ENCODE results near the gene KLF16. TPM values are rescaled to one million over a fixed set of nuclear protein-coding genes. Genes with fewer than 3 reads are reported as not detected.

KLF16 gene
- total and polyA plus RNA-seq, 3 donors from 2014 or later, result 13.3 to 26.5 (median 14.7) TPM

GRCh38 chr19:1843116-1843515, 20.3 kb downstream of the KLF16 start:
- intact Hi-C loops (cut with DNase I; ENCODE audit: low total_unique reads), result no loop called here
- Histone ChIP-seq H3K4me1 (peaks cover 68% of the 10 kb centered on the region), H3K36me3 (ENCODE audit: low read depth, missing control alignments) (no peaks in the 10 kb centered on the region), H3K27me3 (no peaks in the 10 kb centered on the region), H3K4me3 (no peak overlapping the region), H3K27ac (peak overlapping the region in 1 of 2 donors; percentile 82), H3K9me3 (no peaks in the 10 kb centered on the region)
- DNase-seq, result no peak
- WGBS, 2 donors, result 67 to 70% methylated on average over 9 to 19 of the region's 22 CpGs
- TF ChIP-seq, protein P1, sequence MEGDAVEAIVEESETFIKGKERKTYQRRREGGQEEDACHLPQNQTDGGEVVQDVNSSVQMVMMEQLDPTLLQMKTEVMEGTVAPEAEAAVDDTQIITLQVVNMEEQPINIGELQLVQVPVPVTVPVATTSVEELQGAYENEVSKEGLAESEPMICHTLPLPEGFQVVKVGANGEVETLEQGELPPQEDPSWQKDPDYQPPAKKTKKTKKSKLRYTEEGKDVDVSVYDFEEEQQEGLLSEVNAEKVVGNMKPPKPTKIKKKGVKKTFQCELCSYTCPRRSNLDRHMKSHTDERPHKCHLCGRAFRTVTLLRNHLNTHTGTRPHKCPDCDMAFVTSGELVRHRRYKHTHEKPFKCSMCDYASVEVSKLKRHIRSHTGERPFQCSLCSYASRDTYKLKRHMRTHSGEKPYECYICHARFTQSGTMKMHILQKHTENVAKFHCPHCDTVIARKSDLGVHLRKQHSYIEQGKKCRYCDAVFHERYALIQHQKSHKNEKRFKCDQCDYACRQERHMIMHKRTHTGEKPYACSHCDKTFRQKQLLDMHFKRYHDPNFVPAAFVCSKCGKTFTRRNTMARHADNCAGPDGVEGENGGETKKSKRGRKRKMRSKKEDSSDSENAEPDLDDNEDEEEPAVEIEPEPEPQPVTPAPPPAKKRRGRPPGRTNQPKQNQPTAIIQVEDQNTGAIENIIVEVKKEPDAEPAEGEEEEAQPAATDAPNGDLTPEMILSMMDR (IDR thresholded peaks at IDR 0.05), result no peak
- TF ChIP-seq POLR2A (IDR thresholded peaks at IDR 0.05), result no peak

- TF ChIP-seq, protein P1 (IDR thresholded peaks at IDR 0.05), result no peak
- no peak for TF ChIP-seq POLR2A (IDR thresholded peaks at IDR 0.05)
- WGBS, 2 donors, result 50 to 61% methylated on average over 34 to 35 of the region's 35 CpGs
- peak overlapping the region in 1 of 2 donors; percentile 21 for H3K4me3 ChIP-seq
- H3K36me3 ChIP-seq (ENCODE audit: low read depth, missing control alignments), result no peaks in the 10 kb centered on the region
- DNase-seq, result no peak
- peaks cover 72% of the 10 kb centered on the region for H3K4me1 ChIP-seq
- no peaks in the 10 kb centered on the region for H3K27me3 ChIP-seq
- peak overlapping the region; percentile 66 to 82 for H3K27ac ChIP-seq
- H3K9me3 ChIP-seq, result no peaks in the 10 kb centered on the region
- intact Hi-C loops (cut with DNase I; ENCODE audit: low total_unique reads), result no loop called here
Observed at GRCh38 chr19:1841209-1841924, 22.0 kb downstream of the KLF16 start.

DNA sequence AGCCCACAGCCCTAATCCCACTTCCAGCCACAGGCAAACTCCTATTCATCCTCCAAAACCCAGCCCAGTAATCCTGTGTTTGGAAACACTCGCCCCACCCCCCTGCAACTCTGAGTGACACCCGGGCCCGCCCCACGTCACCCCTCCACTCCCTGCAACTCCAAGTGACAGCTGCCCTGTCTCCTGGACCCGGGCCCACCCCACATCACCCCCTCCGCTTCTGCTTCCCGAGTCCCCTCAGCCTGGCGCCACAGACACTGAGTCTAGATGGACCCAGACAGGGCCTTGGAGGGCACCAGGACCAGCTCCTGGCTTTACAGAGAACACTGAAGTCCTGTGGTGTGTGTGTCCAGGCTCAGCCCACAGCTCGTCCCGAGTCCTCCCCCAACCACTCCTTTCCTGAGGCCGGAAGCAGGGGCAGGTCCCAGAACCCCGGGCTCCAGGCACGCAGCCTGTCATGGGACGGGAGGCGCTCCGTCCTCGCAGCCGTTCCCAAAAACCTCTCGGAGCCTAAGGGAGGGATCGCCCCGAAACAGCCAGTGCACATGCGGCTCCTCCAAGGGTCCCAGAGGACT, 22.8 kb downstream of the KLF16 start:
- H3K36me3 ChIP-seq (ENCODE audit: low read depth, missing control alignments), result no peaks in the 10 kb centered on the region
- intact Hi-C loops (cut with DNase I; ENCODE audit: low total_unique reads), result no loop called here
- WGBS, 2 donors, result 26 to 61% methylated on average over 20 to 22 of the region's 22 CpGs
- TF ChIP-seq, protein P1 (IDR thresholded peaks at IDR 0.05), result no peak
- TF ChIP-seq POLR2A (IDR thresholded peaks at IDR 0.05), result no peak
- DNase-seq, result peak; percentile 84
- H3K27ac ChIP-seq, result peak overlapping the region; percentile 66 to 82
- peak overlapping the region in 1 of 2 donors; percentile 21 for H3K4me3 ChIP-seq
- peaks cover 73% of the 10 kb centered on the region for H3K4me1 ChIP-seq
- no peaks in the 10 kb centered on the region for H3K27me3 ChIP-seq
- H3K9me3 ChIP-seq, result no peaks in the 10 kb centered on the region

DNA sequence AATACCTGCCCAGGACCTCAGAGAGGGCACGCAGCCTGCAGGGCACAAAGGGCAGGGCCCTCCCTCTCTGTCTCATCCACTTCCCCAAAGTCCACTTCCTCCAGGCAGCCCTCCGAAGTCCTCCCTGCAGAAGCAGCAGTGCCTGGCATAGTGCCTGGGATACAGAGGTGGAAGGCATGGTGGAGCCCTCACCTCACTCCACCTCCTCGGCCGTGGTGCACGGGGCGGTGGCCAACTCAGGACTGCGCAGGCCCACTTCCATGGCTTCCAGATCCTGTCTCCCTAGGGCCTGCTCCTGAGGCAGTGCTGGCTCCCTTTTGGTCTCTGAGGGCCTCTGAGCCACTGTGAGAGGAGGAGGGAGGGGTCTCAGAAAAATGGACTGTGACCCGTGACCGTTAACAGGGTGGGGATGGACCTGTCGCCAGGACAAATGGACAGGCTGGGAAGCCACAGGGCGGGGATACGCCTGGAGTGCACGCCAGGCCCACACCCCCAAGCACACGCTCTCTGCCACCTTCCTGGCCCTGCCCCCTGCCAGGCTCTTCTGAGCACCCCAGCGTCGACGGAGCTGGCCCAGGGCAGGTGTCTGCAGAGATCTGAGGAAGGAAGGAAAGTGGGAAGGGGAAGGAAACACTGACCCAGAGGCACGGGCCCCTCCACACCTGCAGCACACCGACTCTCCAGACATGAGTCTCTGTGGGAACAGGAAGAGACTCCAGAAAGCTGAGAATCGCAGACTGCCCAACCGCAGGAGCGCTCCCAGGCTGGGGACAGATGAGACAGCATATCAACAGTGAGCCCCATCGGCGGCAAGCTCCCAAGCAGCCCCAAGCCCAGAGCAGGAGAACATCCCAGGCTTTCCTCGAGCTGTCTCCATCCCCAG, 23.5 kb downstream of the KLF16 start:
- peak overlapping the region; percentile 66 to 82 for H3K27ac ChIP-seq
- H3K9me3 ChIP-seq, result no peaks in the 10 kb centered on the region
- H3K27me3 ChIP-seq, result no peaks in the 10 kb centered on the region
- intact Hi-C loops (cut with DNase I; ENCODE audit: low total_unique reads), result no loop called here
- H3K4me3 ChIP-seq, result no peak overlapping the region
- DNase-seq, result no peak
- H3K4me1 ChIP-seq, result peaks cover 73% of the 10 kb centered on the region
- WGBS, 2 donors, result 64 to 81% methylated on average over 6 to 25 of the region's 25 CpGs
- H3K36me3 ChIP-seq (ENCODE audit: low read depth, missing control alignments), result no peaks in the 10 kb centered on the region
- TF ChIP-seq, protein P1 (IDR thresholded peaks at IDR 0.05), result no peak
- TF ChIP-seq POLR2A (IDR thresholded peaks at IDR 0.05), result no peak

Data from testis (tissue), 3 donors.